B cell (primary cell): Measurements from ENCODE around the gene SKP1. TPM values are rescaled to one million over a fixed set of nuclear protein-coding genes. Genes with fewer than 3 reads are reported as not detected.

Experiments
- ATAC-seq: fragments of 200-7000 bp; cut with Tn5 transposase; one replicate; pipeline ENCODE4 v1.10.0; 2021; ENCODE audit warnings: low read depth, mild to moderate bottlenecking, moderate number of reproducible peaks, moderate library complexity
- CTCF ChIA-PET: fragments of 350-600 bp; sonication (Branson Sonifier 250); formaldehyde crosslinking; loops from one replicate; lab custom pipeline; 2021; ENCODE audit warnings: antibody characterized with exemption, inconsistent platforms; lab: Charles Lee
- POLR2A ChIA-PET: fragments of 350-600 bp; sonication (Branson Sonifier 250); formaldehyde crosslinking; loops from one replicate; lab custom pipeline; 2021; ENCODE audit warnings: antibody characterized with exemption; lab: Charles Lee
- DNase-seq: peaks from one replicate; pipeline ENCODE4 v3.0.0; 2013
- H2AFZ ChIP-seq: 2 replicates; pipeline ENCODE4 v1.6.1; 2012; ENCODE audit warnings: mild to moderate bottlenecking, low read depth, low read length; ENCODE audit not compliant: insufficient read depth, poor library complexity, severe bottlenecking
- H3K27ac ChIP-seq, 2 donors: 1 replicate in 1 of 2; 2 replicates in 1 of 2; pipeline ENCODE4 v1.5.1; 2012 to 2013; ENCODE audit warnings: low read length in 2 of 2, mild to moderate bottlenecking in 2 of 2, moderate library complexity in 1 of 2
- H3K27me3 ChIP-seq, 4 experiments: fragments of 200-600 bp in 1 of 4; sonication (generic) in 1 of 4; replicated peaks in 1 of 4; 1 replicate in 2 of 4; 2 replicates in 2 of 4; pipeline versions ENCODE4 v1.6.1 to v1.7.0; 2013 to 2016; ENCODE audit warnings: low read length in 3 of 4, mild to moderate bottlenecking in 2 of 4, mixed read lengths in 1 of 4, moderate library complexity in 1 of 4; ENCODE audit not compliant: insufficient read depth in 4 of 4, control insufficient read depth in 3 of 4; ENCODE audit errors: control extremely low read depth in 1 of 4
- H3K36me3 ChIP-seq, 2 experiments: replicated peaks in 1 of 2; 1 replicate in 1 of 2; 2 replicates in 1 of 2; pipeline versions ENCODE4 v1.6.1 to v1.7.1; 2013; ENCODE audit warnings: low read length in 1 of 2; ENCODE audit not compliant: insufficient read depth in 2 of 2, control insufficient read depth in 1 of 2; ENCODE audit errors: control extremely low read depth in 1 of 2, extremely low read depth in 1 of 2
- H3K4me1 ChIP-seq, 2 donors: fragments of 200-600 bp in 1 of 2; sonication (generic) in 1 of 2; 1 replicate in 1 of 2; 2 replicates in 1 of 2; pipeline versions ENCODE4 v1.5.1 to v1.6.1; 2013 to 2017; ENCODE audit warnings: low read length in 2 of 2; ENCODE audit not compliant: control insufficient read depth in 2 of 2, insufficient read depth in 2 of 2
- H3K4me2 ChIP-seq: replicated peaks from 2 replicates; pipeline ENCODE3; 2012; ENCODE audit warnings: mild to moderate bottlenecking, low read depth, low read length; ENCODE audit not compliant: poor library complexity, severe bottlenecking
- H3K4me3 ChIP-seq, 5 experiments: fragments of 200-600 bp in 1 of 5; sonication (generic) in 1 of 5; 1 replicate in 3 of 5; 2 replicates in 2 of 5; pipeline versions ENCODE4 v1.5.1 to v1.7.0; 2011 to 2016; ENCODE audit warnings: low read length in 4 of 5, mild to moderate bottlenecking in 4 of 5, low read depth in 2 of 5, control low read depth in 1 of 5, moderate library complexity in 1 of 5; ENCODE audit not compliant: insufficient read depth in 1 of 5; ENCODE audit errors: control extremely low read depth in 1 of 5, extremely low read depth in 1 of 5
- H3K79me2 ChIP-seq: fragments of 200-600 bp; sonication (generic); one replicate; pipeline ENCODE4 v1.6.0; 2016; ENCODE audit warnings: low read length; ENCODE audit not compliant: control insufficient read depth, insufficient read depth
- H3K9ac ChIP-seq: fragments of 200-600 bp; sonication (generic); 2 replicates; pipeline ENCODE4 v1.6.1; 2017; ENCODE audit warnings: mild to moderate bottlenecking, low read length, moderate library complexity
- H3K9me3 ChIP-seq, 3 donors: one replicate each; pipeline versions ENCODE4 v1.6.1 to v1.7.1; 2013; ENCODE audit warnings: low read length in 2 of 3; ENCODE audit not compliant: control insufficient read depth in 2 of 3, insufficient read depth in 1 of 3; ENCODE audit errors: control extremely low read depth in 1 of 3
- H4K20me1 ChIP-seq: 2 replicates; pipeline ENCODE4 v1.6.0; 2012; ENCODE audit warnings: mild to moderate bottlenecking, low read length; ENCODE audit not compliant: insufficient read depth, control insufficient read depth, poor library complexity, severe bottlenecking
- H3K27ac Mint-ChIP-seq: one replicate; pipeline ENCODE4 v1.8.0; 2021; ENCODE audit warnings: mixed read lengths
- H3K27me3 Mint-ChIP-seq: one replicate; pipeline ENCODE4 v1.8.0; 2021; ENCODE audit warnings: mixed read lengths
- H3K4me1 Mint-ChIP-seq: one replicate; pipeline ENCODE4 v1.8.0; 2021; ENCODE audit warnings: mixed read lengths
- H3K4me3 Mint-ChIP-seq: one replicate; pipeline ENCODE4 v1.8.0; 2021; ENCODE audit warnings: mixed read lengths
- H3K9me3 Mint-ChIP-seq: one replicate; pipeline ENCODE4 v1.8.0; 2022; ENCODE audit warnings: mixed read lengths; ENCODE audit not compliant: insufficient read depth
- EZH2 ChIP-seq: IDR thresholded peaks from 2 replicates; pipeline ENCODE4 v1.6.1; 2012; ENCODE audit warnings: borderline replicate concordance, low read depth, mild to moderate bottlenecking, moderate library complexity, low read length; ENCODE audit not compliant: insufficient read depth, poor library complexity, severe bottlenecking
- whole genome bisulfite sequencing: methylation state at CpG from one replicate; pipeline ENCODE4 v1.1.5; 2013; ENCODE audit warnings: missing lambda C conversion rate; ENCODE audit not compliant: insufficient coverage; 5-methylcytosine and 5-hydroxymethylcytosine counted together
- intact Hi-C: fragments of 100-400 bp; cut with micrococcal nuclease; formaldehyde crosslinking; loops from one replicate; pipeline ENCODE4 v1.10.0; 2022
- polyA plus RNA-seq: library from polyadenylated mRNA; depleted of rRNA; stranded (reverse); fragments of >200 nt; gene quantifications from 2 replicates; pipeline ENCODE4 v1.2.3, GENCODE V29; 2012
- total RNA-seq, 2 donors: library from RNA; stranded (reverse); fragments of 120-200 nt in 1 of 2; gene quantifications; 1 replicate in 1 of 2; 2 replicates in 1 of 2; pipeline versions ENCODE4 v1.2.3 to v1.2.4, GENCODE V29; 2013 to 2022
- TF ChIP-seq, protein P1 (sequence below): fragments of 200-600 bp; IDR thresholded peaks from one replicate; pipeline ENCODE4 v1.8.0; 2022; ENCODE audit warnings: antibody characterized with exemption, mild to moderate bottlenecking

SKP1 gene
- total and polyA plus RNA-seq, 2 donors (not counting 1 experiment from before 2014, with no cell fraction given) = 108 to 186 TPM

DNA sequence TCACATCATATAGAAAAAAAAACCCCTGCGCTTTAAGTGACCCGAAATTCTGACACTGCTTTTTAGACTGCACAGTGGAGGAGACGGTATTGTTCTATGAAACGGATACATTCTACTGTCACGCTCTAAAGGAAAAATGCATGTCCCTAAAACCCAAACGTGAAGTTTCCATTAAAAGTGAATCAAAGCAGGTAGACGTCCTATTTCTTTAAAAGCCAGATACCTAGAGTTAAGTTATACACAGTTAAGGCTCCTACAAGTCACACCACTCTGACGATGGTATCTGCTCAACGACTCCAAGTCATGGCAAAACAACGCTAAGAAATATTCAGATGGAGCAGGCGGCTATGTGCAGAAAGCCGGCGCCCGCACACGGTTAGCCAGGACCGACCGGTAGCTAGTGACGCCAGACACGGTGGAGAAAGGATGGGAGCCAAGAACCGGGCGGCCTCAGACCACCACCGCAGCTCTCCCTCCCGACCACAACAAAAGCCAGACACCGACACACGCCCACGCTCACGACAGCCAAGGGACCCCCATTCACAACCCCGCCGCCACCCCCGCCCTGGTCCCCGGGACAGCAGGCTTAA lies 734 bp downstream of the SKP1 start:
- peak overlapping the region; percentile 98 for H2AFZ ChIP-seq
- H3K9me3 ChIP-seq = no peaks in the 10 kb centered on the region
- H4K20me1 ChIP-seq = peaks cover 52% of the 10 kb centered on the region
- ChIA-PET POLR2A (interaction anchor here (0.9 to 2.7 kb wide), 4 partner anchors 17 to 191 kb away, joined by 3 to 35 read pairs (median 3); partner anchors contain the start of genes CDKL3 and PPP2CA), CTCF (interaction anchor here (1.0 to 2.1 kb wide), 2 partner anchors 49 to 128 kb away, joined by 3 to 7 read pairs; partner anchors contain the start of gene PPP2CA)
- H3K4me2 ChIP-seq = peak overlapping the region; percentile 86
- peaks cover 25 to 27% of the 10 kb centered on the region in 2 donors for H3K4me1 ChIP-seq
- H3K9ac ChIP-seq = peak overlapping the region; percentile 100
- H3K4me1 Mint-ChIP-seq = peaks cover 34% of the 10 kb centered on the region
- H3K4me3 ChIP-seq = peak overlapping the region; percentile 73 to 100 (median 93)
- peak overlapping the region; percentile 98 to 100 for H3K27ac ChIP-seq
- peak overlapping the region; percentile 98 for H3K27ac Mint-ChIP-seq
- no peaks in the 10 kb centered on the region for H3K27me3 ChIP-seq
- peak overlapping the region; percentile 96 for H3K4me3 Mint-ChIP-seq
- no peaks in the 10 kb centered on the region for H3K9me3 Mint-ChIP-seq
- TF ChIP-seq, protein P1, sequence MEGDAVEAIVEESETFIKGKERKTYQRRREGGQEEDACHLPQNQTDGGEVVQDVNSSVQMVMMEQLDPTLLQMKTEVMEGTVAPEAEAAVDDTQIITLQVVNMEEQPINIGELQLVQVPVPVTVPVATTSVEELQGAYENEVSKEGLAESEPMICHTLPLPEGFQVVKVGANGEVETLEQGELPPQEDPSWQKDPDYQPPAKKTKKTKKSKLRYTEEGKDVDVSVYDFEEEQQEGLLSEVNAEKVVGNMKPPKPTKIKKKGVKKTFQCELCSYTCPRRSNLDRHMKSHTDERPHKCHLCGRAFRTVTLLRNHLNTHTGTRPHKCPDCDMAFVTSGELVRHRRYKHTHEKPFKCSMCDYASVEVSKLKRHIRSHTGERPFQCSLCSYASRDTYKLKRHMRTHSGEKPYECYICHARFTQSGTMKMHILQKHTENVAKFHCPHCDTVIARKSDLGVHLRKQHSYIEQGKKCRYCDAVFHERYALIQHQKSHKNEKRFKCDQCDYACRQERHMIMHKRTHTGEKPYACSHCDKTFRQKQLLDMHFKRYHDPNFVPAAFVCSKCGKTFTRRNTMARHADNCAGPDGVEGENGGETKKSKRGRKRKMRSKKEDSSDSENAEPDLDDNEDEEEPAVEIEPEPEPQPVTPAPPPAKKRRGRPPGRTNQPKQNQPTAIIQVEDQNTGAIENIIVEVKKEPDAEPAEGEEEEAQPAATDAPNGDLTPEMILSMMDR = no peak
- no peak for TF ChIP-seq EZH2
- peaks cover 12 to 22% of the 10 kb centered on the region in 2 experiments for H3K36me3 ChIP-seq
- peaks cover 64% of the 10 kb centered on the region for H3K79me2 ChIP-seq
- H3K27me3 Mint-ChIP-seq = no peaks in the 10 kb centered on the region
- WGBS = 1% methylated on average over 23 of the region's 31 CpGs
- no peak for DNase-seq
- no peak for ATAC-seq
- intact Hi-C loops = loop anchor here (1.0 to 5.0 kb wide), 6 partner anchors 195 to 729 kb away; partner anchors contain the start of genes CAMLG, DDX46, JADE2 and PCBD2
